Embryonic facial prominence (tissue), 1 donor: ENCODE measurements around the gene FLACC1.
"Not testable (repeated sequence)": the region's sequence is repeated elsewhere in the genome, so short reads cannot be mapped to it uniquely, and the experiment has no call there.

Source experiments
- DNase-seq: peaks from one replicate; pipeline ENCODE4 v3.0.0-alpha.2; 2016; ENCODE audit errors: extremely low spot score

The FLACC1 gene

GRCh38 chr2:201348758-201349157, 8.4 kb downstream of the FLACC1 start:
- DNase-seq, result no peak

- DNase-seq, result no peak
Observed at GRCh38 chr2:201347138-201347537, 10.0 kb downstream of the FLACC1 start.

- DNase-seq, result no peak
Observed at GRCh38 chr2:201345625-201346213, 11.4 kb downstream of the FLACC1 start.

GRCh38 chr2:201344663-201345366, 12.3 kb downstream of the FLACC1 start:
- DNase-seq, result no peak

GRCh38 chr2:201343559-201343958, 13.6 kb downstream of the FLACC1 start:
- DNase-seq, result no peak

- no peak for DNase-seq
Observed at GRCh38 chr2:201342923-201343322, 14.2 kb downstream of the FLACC1 start.

- no peak for DNase-seq
Observed at GRCh38 chr2:201329409-201329808, 27.7 kb downstream of the FLACC1 start.

- DNase-seq, result no peak
Observed at GRCh38 chr2:201327678-201328077, 29.5 kb downstream of the FLACC1 start.

- no peak for DNase-seq
Observed at GRCh38 chr2:201322772-201323171, 34.4 kb downstream of the FLACC1 start.

GRCh38 chr2:201320701-201321100, 36.4 kb downstream of the FLACC1 start:
- DNase-seq, result no peak

GRCh38 chr2:201320257-201320656, 36.9 kb downstream of the FLACC1 start:
- no peak for DNase-seq

GRCh38 chr2:201319511-201319910, 37.6 kb downstream of the FLACC1 start:
- DNase-seq, result no peak

GRCh38 chr2:201313362-201313761, 43.8 kb downstream of the FLACC1 start:
- no peak for DNase-seq

- no peak for DNase-seq
Observed at GRCh38 chr2:201308914-201309313, 48.2 kb downstream of the FLACC1 start.

GRCh38 chr2:201307876-201308275, 49.3 kb downstream of the FLACC1 start:
- DNase-seq, result no peak

GRCh38 chr2:201299929-201300328, 57.2 kb downstream of the FLACC1 start:
- DNase-seq, result not testable (repeated sequence)

GRCh38 chr2:201298462-201299052, 58.6 kb downstream of the FLACC1 start:
- DNase-seq, result no peak

- not testable (repeated sequence) for DNase-seq
Observed at GRCh38 chr2:201290457-201291148, 66.5 kb downstream of the FLACC1 start.

- no peak for DNase-seq
Observed at GRCh38 chr2:201285499-201285898, 71.6 kb downstream of the FLACC1 start.

GRCh38 chr2:201280191-201281040, 76.7 kb downstream of the FLACC1 start:
- no peak for DNase-seq

GRCh38 chr2:201279079-201279478, 78.1 kb downstream of the FLACC1 start:
- no peak for DNase-seq

GRCh38 chr2:201276511-201276910, 80.6 kb downstream of the FLACC1 start:
- DNase-seq, result no peak
